ENCODE data around the gene C4orf50.
"Not testable (repeated sequence)": the region's sequence is repeated elsewhere in the genome, so short reads cannot be mapped to it uniquely, and the experiment has no call there.

Gene C4orf50

DNA sequence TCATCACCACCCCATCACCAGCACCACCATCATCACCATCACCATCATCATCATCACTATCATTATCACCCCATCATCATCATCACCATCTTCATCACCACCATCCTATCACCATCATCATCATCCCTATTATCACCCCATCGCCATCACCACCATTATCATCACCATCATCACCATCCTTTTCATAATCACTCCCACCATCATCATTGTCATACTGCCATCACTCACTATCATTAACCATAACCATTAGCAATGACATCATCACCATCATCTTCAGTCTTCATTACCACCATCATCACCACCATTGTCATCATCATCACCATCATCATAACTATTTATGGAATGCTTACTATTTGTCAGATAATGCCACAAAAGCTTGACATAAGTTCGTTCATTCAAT is 161.0 kb downstream of the C4orf50 start:
- DNase-seq (ENCODE audit: low spot score): no peak

DNA sequence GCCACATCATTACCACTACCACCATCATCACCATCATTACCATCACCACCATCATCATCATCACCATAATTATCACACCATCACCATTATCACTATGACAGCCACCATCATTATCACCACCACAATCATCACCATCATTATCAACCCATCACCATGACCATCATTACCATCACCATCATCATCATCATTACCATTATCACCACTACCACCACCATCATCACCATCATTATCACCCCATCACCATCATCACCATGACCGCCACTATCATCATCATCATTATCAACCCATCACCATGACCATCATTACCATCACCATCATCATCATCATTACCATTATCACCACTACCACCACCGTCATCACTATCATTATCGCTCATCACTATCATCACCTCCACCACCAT is 161.9 kb downstream of the C4orf50 start:
- DNase-seq (ENCODE audit: low spot score): not testable (repeated sequence)

- DNase-seq (ENCODE audit: low spot score): no peak
Observed at GRCh38 chr4:5854929-5855328, 163.3 kb downstream of the C4orf50 start.

GRCh38 chr4:5852523-5853202 is 165.6 kb downstream of the C4orf50 start:
- DNase-seq (ENCODE audit: low spot score): no peak

- DNase-seq (ENCODE audit: low spot score): no peak
Observed at GRCh38 chr4:5851637-5852301, 166.5 kb downstream of the C4orf50 start.

Measured in pons (tissue), 1 donor.